Esophagus squamous epithelium (tissue), 5 donors: ENCODE results near the gene ASCC2. TPM values are rescaled to one million over a fixed set of nuclear protein-coding genes. Genes with fewer than 3 reads are reported as not detected.
"Not testable (repeated sequence)": the region's sequence is repeated elsewhere in the genome, so short reads cannot be mapped to it uniquely, and the experiment has no call there.

Source experiments
- DNase-seq: peaks from one replicate; lab custom pipeline; 2025; lab: John Stamatoyannopoulos, UW
- H3K27ac ChIP-seq, 4 donors: fragments of 200-600 bp; sonication (generic); one replicate each; pipeline ENCODE4 v1.5.1; 2016 to 2019; ENCODE audit warnings: mild to moderate bottlenecking in 1 of 4
- H3K27me3 ChIP-seq, 4 donors: fragments of 200-600 bp; sonication (generic); 1 replicate in 3 of 4; 2 replicates in 1 of 4; pipeline versions ENCODE4 v1.5.1 to v1.6.0; 2017 to 2021; ENCODE audit warnings: antibody characterized with exemption in 1 of 4
- H3K36me3 ChIP-seq, 3 donors: fragments of 200-600 bp; sonication (generic); one replicate each; pipeline ENCODE4 v1.5.1; 2016 to 2019
- H3K4me1 ChIP-seq, 3 donors: fragments of 200-600 bp; sonication (generic); one replicate each; pipeline ENCODE4 v1.5.1; 2017 to 2019
- H3K4me3 ChIP-seq, 4 donors: fragments of 200-600 bp; sonication (generic); 1 replicate in 3 of 4; 2 replicates in 1 of 4; pipeline ENCODE4 v1.5.1; 2016 to 2019; ENCODE audit warnings: mild to moderate bottlenecking in 2 of 4, moderate library complexity in 1 of 4
- H3K9me3 ChIP-seq, 3 donors: fragments of 200-600 bp; sonication (generic); one replicate each; pipeline ENCODE4 v1.5.1; 2016 to 2019
- CTCF ChIP-seq, 6 experiments: fragments of 450-650 bp in 4 of 6; fragments of 200-600 bp in 2 of 6; sonication (generic) in 2 of 6; IDR thresholded peaks; one replicate each; pipeline ENCODE4 v1.5.1; 2016 to 2019; ENCODE audit warnings: antibody characterized with exemption in 6 of 6, mild to moderate bottlenecking in 4 of 6, moderate library complexity in 4 of 6
- POLR2A ChIP-seq, 4 donors: fragments of 450-650 bp; IDR thresholded peaks; one replicate each; pipeline ENCODE4 v1.6.1; 2017; ENCODE audit warnings: antibody characterized with exemption in 4 of 4, mild to moderate bottlenecking in 4 of 4, moderate library complexity in 3 of 4
- WGBS, 2 donors: methylation state at CpG; one replicate each; pipeline ENCODE4 v1.1.5; 2018; 5-methylcytosine and 5-hydroxymethylcytosine counted together
- intact Hi-C: fragments of 100-400 bp; cut with DNase I; formaldehyde crosslinking; loops from one replicate; pipeline ENCODE4 v1.15.0; 2022
- total RNA-seq, 4 donors: library from RNA; depleted of rRNA; stranded (reverse); fragments of >200 nt; gene quantifications; one replicate each; pipeline ENCODE4 v1.1.0, GENCODE V29; 2016
- donor health status: DM: yes; HTN: yes; CAD: no.

Gene ASCC2
- total RNA-seq, 4 donors from 2014 or later = 47.5 to 99.7 (median 57.8) TPM

- H3K36me3 ChIP-seq = no peaks in the 10 kb centered on the region
- intact Hi-C loops = no loop called here
- no peaks in the 10 kb centered on the region for H3K9me3 ChIP-seq
- no peak for DNase-seq
- no peak overlapping the region for H3K27ac ChIP-seq
- H3K4me1 ChIP-seq = peaks cover 0 to 9% (median 0%) of the 10 kb centered on the region in 3 donors
- WGBS, 2 donors = 90 to 95% methylated on average over 3 of the region's 3 CpGs
- no peak overlapping the region for H3K4me3 ChIP-seq
- no peak for TF ChIP-seq POLR2A (IDR thresholded peaks at IDR 0.05)
- TF ChIP-seq CTCF (IDR thresholded peaks at IDR 0.05) = no peak
- H3K27me3 ChIP-seq = no peaks in the 10 kb centered on the region
Measured at GRCh38 chr22:29867851-29868250, 29.8 kb upstream of the ASCC2 start.

- H3K27me3 ChIP-seq = no peaks in the 10 kb centered on the region
- intact Hi-C loops = no loop called here
- TF ChIP-seq CTCF (IDR thresholded peaks at IDR 0.05) = no peak
- no peak for TF ChIP-seq POLR2A (IDR thresholded peaks at IDR 0.05)
- no peak for DNase-seq
- no peak overlapping the region for H3K4me3 ChIP-seq
- H3K36me3 ChIP-seq = no peaks in the 10 kb centered on the region
- no peaks in the 10 kb centered on the region for H3K9me3 ChIP-seq
- H3K27ac ChIP-seq = no peak overlapping the region
- peaks cover 0 to 9% (median 0%) of the 10 kb centered on the region in 3 donors for H3K4me1 ChIP-seq
Measured at GRCh38 chr22:29867260-29867659, 29.2 kb upstream of the ASCC2 start.

GRCh38 chr22:29865572-29865971 lies 27.5 kb upstream of the ASCC2 start:
- H3K27ac ChIP-seq, H3K27me3 ChIP-seq, H3K36me3 ChIP-seq, H3K4me3 ChIP-seq, H3K4me1 ChIP-seq, H3K9me3 ChIP-seq, DNase-seq, intact Hi-C loops: not testable (repeated sequence)
- WGBS, 2 donors = 73 to 83% methylated on average over 8 to 13 of the region's 13 CpGs

GRCh38 chr22:29861672-29862297 lies 23.7 kb upstream of the ASCC2 start:
- H3K27ac ChIP-seq = no peak overlapping the region
- no peak for DNase-seq
- no peaks in the 10 kb centered on the region for H3K27me3 ChIP-seq
- 83 to 93% methylated on average over 1 to 2 of the region's 2 CpGs for WGBS, 2 donors
- intact Hi-C loops = no loop called here
- H3K4me1 ChIP-seq = no peaks in the 10 kb centered on the region
- no peak overlapping the region for H3K4me3 ChIP-seq
- no peaks in the 10 kb centered on the region for H3K9me3 ChIP-seq
- TF ChIP-seq POLR2A (IDR thresholded peaks at IDR 0.05) = no peak
- no peaks in the 10 kb centered on the region for H3K36me3 ChIP-seq

- Histone ChIP-seq H3K4me1 (no peaks in the 10 kb centered on the region), H3K4me3 (no peak overlapping the region), H3K27me3 (no peaks in the 10 kb centered on the region), H3K9me3 (no peaks in the 10 kb centered on the region), H3K36me3 (no peaks in the 10 kb centered on the region), H3K27ac (no peak overlapping the region)
- TF ChIP-seq CTCF (IDR thresholded peaks at IDR 0.05) = no peak
- TF ChIP-seq POLR2A (IDR thresholded peaks at IDR 0.05) = no peak
- DNase-seq = no peak
- 62 to 83% methylated on average over 2 of the region's 2 CpGs for WGBS, 2 donors
- intact Hi-C loops = no loop called here
Measured at GRCh38 chr22:29860006-29860766, 22.1 kb upstream of the ASCC2 start.

- H3K9me3 ChIP-seq, H3K27me3 ChIP-seq, intact Hi-C loops, H3K36me3 ChIP-seq, H3K27ac ChIP-seq, H3K4me3 ChIP-seq, DNase-seq, H3K4me1 ChIP-seq: not testable (repeated sequence)
- 61 to 78% methylated on average over 8 of the region's 9 CpGs for WGBS, 2 donors
Measured at GRCh38 chr22:29859030-29859429, 21.0 kb upstream of the ASCC2 start.
